NCI-H524 treated with DMSO at 0.1 percent for 48 hours (cell line): Measurements from ENCODE around the gene MOSMO.
"Not testable (repeated sequence)": the region's sequence is repeated elsewhere in the genome, so short reads cannot be mapped to it uniquely, and the experiment has no call there.

Experiments used
- DNase-seq: peaks from one replicate; lab custom pipeline; 2025; lab: John Stamatoyannopoulos, UW

The MOSMO gene

GRCh38 chr16:22093331-22093730 is 85.4 kb downstream of the MOSMO start:
- no peak for DNase-seq

- DNase-seq = no peak
Observed at GRCh38 chr16:22093996-22094395, 86.1 kb downstream of the MOSMO start.

GRCh38 chr16:22098405-22099255 is 90.7 kb downstream of the MOSMO start:
- DNase-seq = no peak

GRCh38 chr16:22099256-22099975 is 91.5 kb downstream of the MOSMO start:
- no peak for DNase-seq

- no peak for DNase-seq
Observed at GRCh38 chr16:22103441-22103840, 95.5 kb downstream of the MOSMO start.

GRCh38 chr16:22109258-22109898 is 101.5 kb downstream of the MOSMO start:
- DNase-seq = no peak

- not testable (repeated sequence) for DNase-seq
Observed at GRCh38 chr16:22111629-22112028, 103.7 kb downstream of the MOSMO start.

- DNase-seq = no peak
Observed at GRCh38 chr16:22116095-22116700, 108.3 kb downstream of the MOSMO start.

GRCh38 chr16:22117609-22118008 is 109.7 kb downstream of the MOSMO start:
- no peak for DNase-seq

GRCh38 chr16:22120440-22120839 is 112.5 kb downstream of the MOSMO start:
- DNase-seq = no peak

- no peak for DNase-seq
Observed at GRCh38 chr16:22122239-22122638, 114.3 kb downstream of the MOSMO start.

- no peak for DNase-seq
Observed at GRCh38 chr16:22123146-22123545, 115.2 kb downstream of the MOSMO start.

- DNase-seq = no peak
Observed at GRCh38 chr16:22123759-22124490, 116.0 kb downstream of the MOSMO start.

GRCh38 chr16:22124583-22125284 is 116.8 kb downstream of the MOSMO start:
- DNase-seq = no peak

GRCh38 chr16:22126037-22126558 is 118.2 kb downstream of the MOSMO start:
- no peak for DNase-seq

- not testable (repeated sequence) for DNase-seq
Observed at GRCh38 chr16:22128537-22128936, 120.6 kb downstream of the MOSMO start.

- DNase-seq = no peak
Observed at GRCh38 chr16:22130528-22130927, 122.6 kb downstream of the MOSMO start.

GRCh38 chr16:22132801-22133200 is 124.9 kb downstream of the MOSMO start:
- DNase-seq = no peak
